ENCODE measurements around the gene CPNE7.

GRCh38 chr16:89565256-89565505, 10.4 kb upstream of the CPNE7 start:
- TF ChIP-seq MAX (IDR thresholded peaks at IDR 0.05), result no peak
- no peak for TF ChIP-seq EP300 (IDR thresholded peaks at IDR 0.05; ENCODE audit: borderline replicate concordance)
- no peak for TF ChIP-seq RAD21 (IDR thresholded peaks at IDR 0.05; ENCODE audit: low read depth)
- TF ChIP-seq TAF1 (IDR thresholded peaks at IDR 0.05; ENCODE audit: low read depth), result no peak
- no peak for TF ChIP-seq YY1 (IDR thresholded peaks at IDR 0.05; ENCODE audit: low read depth)
- no peak for TF ChIP-seq ZBTB7A (IDR thresholded peaks at IDR 0.05; ENCODE audit: low read depth)
- no peak for TF ChIP-seq CREB1 (IDR thresholded peaks at IDR 0.05; ENCODE audit: low read depth)

Data from Ishikawa (cell line).